GM19035 (cell line): ENCODE results near the gene RGP1.
A peak's percentile ranks its signal among the peaks of the same experiment; 100 is the strongest.

ENCODE experiments used
- ATAC-seq: cut with Tn5 transposase; IDR thresholded peaks from one replicate; pipeline ENCODE4 v1.9.1; 2021; ENCODE audit not compliant: unreplicated experiment

RGP1 gene, protein sequence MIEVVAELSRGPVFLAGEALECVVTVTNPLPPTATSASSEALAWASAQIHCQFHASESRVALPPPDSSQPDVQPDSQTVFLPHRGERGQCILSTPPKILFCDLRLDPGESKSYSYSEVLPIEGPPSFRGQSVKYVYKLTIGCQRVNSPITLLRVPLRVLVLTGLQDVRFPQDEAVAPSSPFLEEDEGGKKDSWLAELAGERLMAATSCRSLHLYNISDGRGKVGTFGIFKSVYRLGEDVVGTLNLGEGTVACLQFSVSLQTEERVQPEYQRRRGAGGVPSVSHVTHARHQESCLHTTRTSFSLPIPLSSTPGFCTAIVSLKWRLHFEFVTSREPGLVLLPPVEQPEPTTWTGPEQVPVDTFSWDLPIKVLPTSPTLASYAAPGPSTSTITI

GRCh38 chr9:35748858-35749514 is at the start of gene RGP1, which contains the start of gene GBA2:
RGP1 (plus strand) TSS chr9:35749287; CDS start chr9:35749756, 469 bp downstream.
GBA2 (minus strand) TSS chr9:35749228; CDS start chr9:35748704, 524 bp downstream.
- ATAC-seq: peak; percentile 73

- no peak for ATAC-seq
These were observed 49.1 kb upstream of the RGP1 start for GRCh38 chr9:35700031-35700430.

DNA sequence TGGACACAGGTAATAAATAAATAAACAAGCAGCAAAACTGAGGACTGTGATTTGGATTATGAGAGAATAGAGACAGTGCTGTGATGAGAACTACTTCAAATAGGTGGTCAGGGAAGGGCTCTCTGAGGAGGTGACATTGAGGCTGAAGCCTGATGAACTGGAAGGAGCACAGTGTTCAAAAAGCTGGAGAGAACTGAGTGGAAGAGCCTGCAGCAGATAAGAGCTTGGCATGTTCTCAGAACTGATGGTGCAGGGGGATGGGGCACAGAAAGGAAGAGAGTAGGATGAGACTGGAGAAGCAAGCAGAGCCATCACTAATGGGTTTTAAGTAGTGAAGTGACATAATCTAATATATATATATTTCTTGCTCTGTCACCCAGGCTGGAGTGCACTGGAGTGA is 48.1 kb upstream of the RGP1 start:
- no peak for ATAC-seq

DNA sequence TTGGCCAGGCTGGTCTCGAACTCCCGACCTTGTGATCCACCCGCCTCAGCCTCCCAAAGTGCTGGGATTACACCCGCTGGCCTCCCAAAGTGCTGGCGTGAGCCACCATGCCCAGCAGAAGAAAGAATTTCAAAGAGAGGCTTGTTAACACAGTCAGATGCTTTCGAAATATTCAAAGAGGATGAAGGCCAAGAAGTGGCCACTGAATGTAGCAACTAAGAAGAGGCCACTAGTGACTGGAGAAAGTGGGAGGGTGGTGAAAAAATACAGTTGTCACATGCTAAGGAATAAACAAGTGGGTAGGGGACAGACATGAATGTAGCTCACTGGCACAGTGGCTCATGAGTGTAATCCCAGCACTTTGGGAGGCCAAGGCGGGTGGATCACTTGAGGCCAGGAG is 46.4 kb upstream of the RGP1 start:
- no peak for ATAC-seq

- ATAC-seq: no peak
These were observed 45.0 kb upstream of the RGP1 start for GRCh38 chr9:35703906-35704672.

DNA sequence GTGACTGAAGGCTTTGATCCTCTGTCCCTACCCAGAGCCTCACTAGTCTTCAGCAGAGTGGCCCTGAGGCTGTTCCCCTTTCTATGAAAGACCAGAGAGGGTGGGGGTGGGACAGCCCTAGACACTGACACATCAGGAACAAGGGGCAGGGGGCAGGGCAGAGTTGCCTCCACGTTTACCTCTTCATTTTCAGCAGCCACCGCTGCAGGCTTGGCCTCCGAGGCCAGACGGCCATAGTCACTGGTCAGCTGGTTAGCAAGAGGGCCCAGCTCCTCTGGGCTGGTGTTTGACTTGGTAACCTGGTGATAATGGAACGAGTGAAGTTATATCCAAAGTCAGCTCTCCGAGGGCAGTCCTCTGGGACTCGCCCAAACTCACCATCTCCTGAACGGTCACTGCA is 43.7 kb upstream of the RGP1 start:
- no peak for ATAC-seq

DNA sequence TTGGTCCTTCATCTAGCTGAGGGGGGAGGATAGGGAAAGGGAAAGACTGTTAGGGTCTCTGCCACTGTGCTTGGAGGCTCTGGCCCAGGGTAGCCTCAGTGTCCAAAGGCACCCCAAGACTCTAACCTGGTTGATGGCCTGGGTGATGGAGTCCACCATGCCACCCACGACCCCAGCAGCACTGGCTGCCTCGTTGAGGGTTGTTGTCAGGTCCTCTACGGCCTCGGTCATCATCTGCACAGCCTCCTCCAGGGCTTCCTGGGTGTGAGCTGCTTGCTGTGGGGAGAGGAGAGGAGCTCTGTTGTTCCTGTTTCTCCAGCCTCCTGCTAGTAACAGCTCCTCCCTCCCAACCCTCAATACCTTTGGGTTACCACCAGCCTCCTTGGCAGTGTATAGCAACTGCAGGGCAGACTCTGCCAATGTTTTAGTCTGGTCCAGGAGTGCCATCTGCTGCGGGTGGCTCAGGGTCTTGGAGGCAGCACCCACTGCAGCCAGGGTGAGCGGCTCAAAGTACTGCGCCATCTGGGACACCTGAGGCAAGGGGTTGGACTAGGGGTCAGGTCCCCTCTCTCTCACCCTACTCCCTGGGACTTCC is 43.2 kb upstream of the RGP1 start:
- ATAC-seq: no peak

DNA sequence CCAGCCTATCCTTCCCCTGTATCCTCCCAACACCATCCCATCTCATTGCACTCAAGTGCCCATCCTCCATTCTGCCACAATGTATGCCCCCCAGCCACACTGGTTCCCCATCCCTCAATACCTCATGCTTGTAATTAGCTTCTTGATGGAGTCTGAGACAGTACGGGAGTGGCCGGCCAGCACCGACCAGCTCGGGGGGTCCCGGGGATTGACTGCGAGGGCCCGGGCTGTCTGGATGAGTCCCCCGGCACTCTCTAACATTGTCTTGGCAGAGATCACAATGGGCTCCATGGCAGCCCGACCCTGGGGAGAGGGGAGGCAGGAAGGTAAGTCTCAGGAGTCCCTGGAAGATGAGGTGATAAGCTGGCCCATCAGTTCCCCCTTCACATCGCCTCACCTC is 42.1 kb upstream of the RGP1 start:
- no peak for ATAC-seq

DNA sequence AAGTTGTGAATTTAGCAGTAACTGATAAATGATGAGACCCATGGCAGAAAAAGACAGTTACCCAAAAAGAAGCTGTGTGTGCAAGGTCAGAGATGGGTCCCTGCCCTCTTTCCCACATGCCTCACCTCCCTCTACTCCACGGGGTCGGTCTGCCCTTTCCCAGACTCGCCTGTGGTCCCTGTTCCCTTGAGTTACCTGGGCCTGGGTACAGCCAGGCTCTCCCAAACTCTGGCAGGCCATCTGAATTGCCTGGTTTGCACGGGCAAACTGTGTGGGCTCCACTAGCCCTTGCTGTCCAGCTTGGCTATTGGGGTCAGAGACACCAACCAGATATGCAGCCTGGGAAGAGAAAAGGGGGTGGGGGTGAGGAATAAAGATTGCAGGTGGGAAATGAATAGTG is 40.9 kb upstream of the RGP1 start:
- ATAC-seq: no peak

DNA sequence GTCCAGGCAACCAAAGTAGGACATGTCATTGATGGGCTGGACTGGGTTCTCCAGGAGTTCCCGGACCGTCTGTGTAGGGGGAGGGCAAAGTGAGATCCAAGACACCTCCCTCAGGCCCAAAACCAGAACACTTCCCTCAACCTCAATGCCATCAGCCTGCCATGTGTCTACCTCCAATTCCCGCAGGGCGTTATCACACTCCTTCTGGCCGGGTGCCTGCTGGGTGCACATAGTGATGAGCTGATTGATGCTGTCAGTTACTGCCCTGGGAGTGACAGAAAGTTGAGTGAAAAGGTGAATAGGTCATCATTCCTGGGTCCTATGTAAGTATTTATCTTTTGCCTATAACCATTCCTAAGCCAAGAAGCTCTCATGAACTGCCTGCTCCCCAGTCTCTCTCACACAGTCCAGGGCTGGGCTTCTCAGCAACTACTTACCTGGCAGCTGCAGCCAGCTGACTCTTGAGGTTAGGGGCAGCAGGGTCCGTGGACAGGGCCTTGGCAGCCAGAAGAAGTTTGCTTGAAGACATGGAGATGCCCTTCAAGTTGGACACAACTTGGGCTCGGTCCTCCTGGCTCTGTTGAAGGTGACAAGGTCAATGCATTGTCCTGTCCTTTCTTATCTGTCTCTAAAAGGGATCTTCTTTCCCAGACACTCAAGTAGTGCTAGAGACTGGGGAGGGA is 38.1 kb upstream of the RGP1 start:
- no peak for ATAC-seq

DNA sequence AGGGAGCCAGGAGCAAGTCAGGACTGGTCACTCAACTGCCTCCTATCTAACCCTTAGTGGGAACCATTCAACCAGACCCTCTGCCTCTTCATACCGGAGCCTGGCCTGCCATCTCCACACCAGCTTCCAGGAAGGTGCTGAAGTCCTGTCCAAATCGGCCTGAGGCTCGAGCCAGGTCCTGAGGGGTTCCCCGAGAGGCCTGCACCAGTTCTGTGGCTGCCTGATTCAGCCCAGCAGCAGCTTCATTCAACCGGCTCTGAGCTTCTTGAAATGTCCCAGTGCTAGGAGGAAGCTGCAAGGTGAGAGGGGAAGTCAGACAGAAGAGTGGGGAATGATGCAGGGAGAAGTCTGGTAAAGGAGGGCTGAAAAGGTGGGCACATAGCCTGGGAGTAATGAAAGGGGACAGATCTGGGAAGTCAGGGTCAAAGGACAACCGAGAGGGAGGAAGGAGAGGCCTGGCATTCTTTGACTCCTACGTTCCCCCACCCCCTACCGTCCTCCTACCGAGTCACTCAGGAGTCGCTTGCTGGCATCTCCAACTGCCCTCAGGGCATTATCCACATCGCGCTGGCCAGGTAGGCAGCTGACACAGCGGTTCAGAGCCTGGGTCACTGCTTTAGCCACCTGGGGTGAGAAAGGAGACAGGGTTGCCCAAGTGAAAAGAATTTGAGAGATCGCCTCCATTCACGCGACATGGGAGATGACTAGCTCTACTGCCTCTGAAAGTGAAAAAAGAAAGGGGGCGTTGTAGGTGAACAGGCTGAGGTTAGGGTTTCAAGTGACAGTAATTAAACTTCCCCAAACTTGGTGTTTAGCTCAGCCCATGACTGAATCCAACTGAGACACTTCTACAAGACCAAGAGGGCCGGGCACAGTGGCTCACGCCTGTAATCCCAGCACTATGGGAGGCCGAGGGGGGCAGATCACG is 37.3 kb upstream of the RGP1 start:
- ATAC-seq: no peak

- ATAC-seq: no peak
These were observed 36.2 kb upstream of the RGP1 start for GRCh38 chr9:35712762-35713400.

GRCh38 chr9:35713578-35713977 is 35.5 kb upstream of the RGP1 start:
- no peak for ATAC-seq

DNA sequence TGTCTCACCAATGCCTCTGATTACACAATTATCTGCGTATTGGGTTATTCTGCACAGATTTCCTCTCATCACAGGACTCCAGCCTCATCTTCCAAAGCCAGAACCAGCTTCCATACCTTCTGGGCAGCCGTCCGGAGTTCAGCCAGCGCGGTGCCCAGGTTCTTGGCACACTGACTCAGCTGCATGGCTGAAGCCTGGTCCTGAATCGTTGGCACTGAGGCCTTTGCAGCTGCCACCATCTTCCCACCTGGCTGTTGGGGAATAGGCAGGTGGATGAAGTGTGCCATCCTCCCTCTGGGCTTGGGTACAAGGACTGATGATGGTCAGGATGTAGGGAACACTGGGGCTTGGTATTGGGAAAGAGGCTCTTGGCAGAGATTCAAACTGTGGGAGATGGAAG is 35.0 kb upstream of the RGP1 start:
- ATAC-seq: no peak

- ATAC-seq: no peak
These were observed 34.4 kb upstream of the RGP1 start for GRCh38 chr9:35714579-35715252.

- no peak for ATAC-seq
These were observed 32.9 kb upstream of the RGP1 start for GRCh38 chr9:35716230-35716629.

DNA sequence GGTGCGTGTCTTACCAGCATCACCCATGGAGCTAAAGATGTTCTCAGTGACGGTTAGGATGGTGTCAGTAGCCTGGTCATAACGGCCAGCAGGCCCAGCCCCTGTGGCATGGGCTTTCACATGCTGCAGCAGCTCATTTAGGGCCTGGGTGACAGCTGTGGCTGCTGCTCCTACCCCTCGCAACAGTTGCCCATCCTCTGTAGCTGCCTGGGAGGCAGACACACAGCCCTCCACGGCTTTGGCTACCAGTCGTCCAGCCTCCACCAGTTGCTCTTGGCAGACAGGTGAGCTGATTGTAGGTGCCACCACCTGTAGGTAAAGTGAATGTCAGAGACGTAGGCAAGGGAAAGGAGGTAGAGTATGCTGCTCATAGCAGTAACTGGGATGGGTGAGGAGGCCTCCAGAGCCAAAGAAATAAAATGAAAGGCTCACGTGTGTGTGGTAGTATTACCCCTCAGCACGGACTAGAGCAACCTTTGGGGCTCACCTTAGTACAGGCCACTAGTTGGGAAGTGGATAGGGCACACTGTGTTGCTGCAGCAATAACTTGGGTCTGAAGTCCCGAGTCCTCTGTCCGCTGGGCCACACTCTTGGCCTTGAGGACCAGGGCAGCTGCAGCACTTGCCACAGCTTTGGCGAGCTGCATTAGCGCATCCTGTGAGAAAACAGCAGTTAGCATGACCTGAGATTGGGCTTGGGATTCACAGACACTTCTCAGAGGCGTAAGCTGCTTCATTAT is 31.8 kb upstream of the RGP1 start:
- no peak for ATAC-seq
